ENCODE data around the gene NDUFAF7.

- no peak for TF ChIP-seq CTCF (optimal IDR thresholded peaks at IDR 0.05 in 1 of 3, IDR thresholded peaks at IDR 0.05 in 1 of 3, conservative IDR thresholded peaks at IDR 0.05 in 1 of 3; ENCODE audit: extremely low read depth in 1 of 3, insufficient read depth in 2 of 3, low read length in 3 of 3)
- no peak for TF ChIP-seq EZH2 (IDR thresholded peaks at IDR 0.05; ENCODE audit: low read length)
Measured at GRCh38 chr2:37190290-37190689, 41.2 kb upstream of the NDUFAF7 start.
